DLD1 (cell line): ENCODE data around the gene FAM131A.

Experiments
- in situ Hi-C: cut with HindIII; loops from 2 replicates; pipeline ENCODE4 v1.10.0; 2017; ENCODE audit warnings: low sequenced_read_pairs

Gene FAM131A, protein sequence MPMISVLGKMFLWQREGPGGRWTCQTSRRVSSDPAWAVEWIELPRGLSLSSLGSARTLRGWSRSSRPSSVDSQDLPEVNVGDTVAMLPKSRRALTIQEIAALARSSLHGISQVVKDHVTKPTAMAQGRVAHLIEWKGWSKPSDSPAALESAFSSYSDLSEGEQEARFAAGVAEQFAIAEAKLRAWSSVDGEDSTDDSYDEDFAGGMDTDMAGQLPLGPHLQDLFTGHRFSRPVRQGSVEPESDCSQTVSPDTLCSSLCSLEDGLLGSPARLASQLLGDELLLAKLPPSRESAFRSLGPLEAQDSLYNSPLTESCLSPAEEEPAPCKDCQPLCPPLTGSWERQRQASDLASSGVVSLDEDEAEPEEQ

GRCh38 chr3:184337399-184337714 lies at the start of gene FAM131A:
Gene FAM131A (plus strand): TSS chr3:184337600. CDS start chr3:184337631, 31 bp downstream.
- in situ Hi-C loops = no loop called here

DNA sequence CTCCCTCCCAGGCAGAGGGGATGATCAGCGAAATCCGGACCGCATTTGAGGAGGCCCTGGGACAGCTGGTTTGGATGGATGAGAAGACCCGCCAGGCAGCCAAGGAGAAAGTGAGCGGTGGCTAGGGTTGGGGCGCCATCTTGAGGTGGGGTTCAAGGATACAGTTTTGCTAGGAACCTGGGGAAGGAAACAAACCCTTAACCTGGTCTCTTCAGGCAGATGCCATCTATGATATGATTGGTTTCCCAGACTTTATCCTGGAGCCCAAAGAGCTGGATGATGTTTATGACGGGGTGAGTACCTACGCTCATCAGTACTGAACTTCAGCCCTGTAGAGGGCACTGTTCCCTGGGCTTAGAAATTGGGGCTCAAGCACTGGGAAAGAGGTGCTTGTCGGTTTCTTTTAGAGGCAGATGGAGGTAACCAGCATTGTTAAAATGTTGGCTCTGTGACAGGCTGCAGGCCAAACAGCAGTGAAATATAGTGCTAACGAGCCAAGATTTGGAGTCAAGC lies 47.9 kb upstream of the FAM131A start:
- in situ Hi-C loops = no loop called here

DNA sequence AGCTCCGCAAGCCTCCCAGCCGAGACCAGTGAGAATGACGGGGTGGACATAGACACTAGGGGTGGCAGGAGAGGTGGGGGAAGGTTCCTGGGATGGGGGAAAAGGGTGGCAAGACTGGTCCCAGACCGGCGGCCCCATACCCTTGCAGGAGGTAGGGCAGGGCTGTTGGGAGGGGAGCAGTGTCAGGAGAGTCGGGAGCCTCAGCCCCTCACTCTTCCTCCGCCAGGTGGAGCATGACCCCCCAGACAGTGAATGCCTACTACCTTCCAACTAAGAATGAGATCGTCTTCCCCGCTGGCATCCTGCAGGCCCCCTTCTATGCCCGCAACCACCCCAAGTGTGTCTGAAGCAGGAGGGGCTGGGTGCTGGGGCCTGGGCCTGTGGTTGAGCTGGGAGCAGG lies 47.1 kb upstream of the FAM131A start:
- in situ Hi-C loops = no loop called here

DNA sequence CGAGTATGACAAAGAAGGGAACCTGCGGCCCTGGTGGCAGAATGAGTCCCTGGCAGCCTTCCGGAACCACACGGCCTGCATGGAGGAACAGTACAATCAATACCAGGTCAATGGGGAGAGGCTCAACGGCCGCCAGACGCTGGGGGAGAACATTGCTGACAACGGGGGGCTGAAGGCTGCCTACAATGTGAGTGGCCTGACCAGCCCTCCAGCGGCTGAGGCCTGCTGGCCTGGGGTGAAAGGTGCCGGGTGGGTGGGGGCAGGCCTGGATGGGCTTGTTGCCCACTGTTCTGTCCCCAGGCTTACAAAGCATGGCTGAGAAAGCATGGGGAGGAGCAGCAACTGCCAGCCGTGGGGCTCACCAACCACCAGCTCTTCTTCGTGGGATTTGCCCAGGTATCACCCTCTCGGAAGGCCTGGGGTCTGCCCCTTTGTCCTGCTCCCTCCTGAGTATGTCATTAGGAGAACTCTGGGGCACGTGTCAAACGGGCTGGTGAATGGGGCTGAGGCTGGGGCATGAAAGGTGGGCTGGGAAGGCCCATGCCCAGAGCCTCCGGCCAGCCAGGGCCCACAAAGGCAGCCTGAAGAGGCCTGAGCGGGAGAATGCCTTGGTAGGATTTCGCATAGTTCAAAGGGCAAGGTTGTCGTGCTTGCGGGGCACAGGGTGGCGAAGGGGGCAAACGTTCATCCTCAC lies 46.2 kb upstream of the FAM131A start:
- in situ Hi-C loops = no loop called here

GRCh38 chr3:184291738-184292445 lies 45.5 kb upstream of the FAM131A start:
- in situ Hi-C loops = no loop called here

DNA sequence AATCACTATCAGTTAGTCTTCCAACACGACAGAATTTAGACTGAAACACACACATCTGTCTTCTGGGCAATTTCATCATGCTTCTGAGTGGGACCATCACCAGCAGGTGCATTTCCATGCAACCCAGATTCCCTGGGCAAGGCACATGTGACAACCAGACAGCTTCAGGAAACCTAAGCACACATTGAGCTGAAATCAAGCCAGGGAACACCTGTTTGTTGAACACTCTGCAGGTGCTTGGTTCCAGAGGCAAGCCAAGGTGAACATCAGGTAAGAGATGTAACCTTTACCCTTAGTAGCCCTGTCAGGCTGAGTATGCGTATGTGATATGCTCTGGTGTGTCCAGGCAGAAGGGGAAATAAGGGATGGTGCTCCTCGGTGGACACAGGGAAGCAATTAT lies 41.6 kb upstream of the FAM131A start:
- in situ Hi-C loops = no loop called here

DNA sequence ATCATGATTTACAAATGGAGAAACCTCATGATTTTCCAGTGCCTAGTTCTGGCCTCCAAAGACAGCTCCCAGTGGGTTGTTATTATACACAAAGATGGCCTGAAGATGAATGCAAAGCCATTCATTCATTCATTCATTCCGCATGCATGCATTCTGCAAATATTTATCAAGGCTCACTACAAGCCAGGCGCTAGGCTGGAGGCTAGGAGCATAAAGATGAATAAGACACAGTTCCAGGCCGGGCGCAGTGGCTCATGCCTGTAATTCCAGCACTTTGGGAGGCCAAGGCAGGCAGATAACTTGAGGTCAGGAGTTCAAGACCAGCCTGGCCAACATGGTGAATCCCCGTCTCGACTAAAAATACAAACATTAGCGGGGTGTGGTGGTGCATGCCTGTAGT lies 40.8 kb upstream of the FAM131A start:
- in situ Hi-C loops = no loop called here

GRCh38 chr3:184298759-184299487 lies 38.5 kb upstream of the FAM131A start, which contains the start of gene PSMD2:
Gene PSMD2 (plus strand): TSS chr3:184299241. CDS start chr3:184299267, 26 bp downstream.
- in situ Hi-C loops = no loop called here

DNA sequence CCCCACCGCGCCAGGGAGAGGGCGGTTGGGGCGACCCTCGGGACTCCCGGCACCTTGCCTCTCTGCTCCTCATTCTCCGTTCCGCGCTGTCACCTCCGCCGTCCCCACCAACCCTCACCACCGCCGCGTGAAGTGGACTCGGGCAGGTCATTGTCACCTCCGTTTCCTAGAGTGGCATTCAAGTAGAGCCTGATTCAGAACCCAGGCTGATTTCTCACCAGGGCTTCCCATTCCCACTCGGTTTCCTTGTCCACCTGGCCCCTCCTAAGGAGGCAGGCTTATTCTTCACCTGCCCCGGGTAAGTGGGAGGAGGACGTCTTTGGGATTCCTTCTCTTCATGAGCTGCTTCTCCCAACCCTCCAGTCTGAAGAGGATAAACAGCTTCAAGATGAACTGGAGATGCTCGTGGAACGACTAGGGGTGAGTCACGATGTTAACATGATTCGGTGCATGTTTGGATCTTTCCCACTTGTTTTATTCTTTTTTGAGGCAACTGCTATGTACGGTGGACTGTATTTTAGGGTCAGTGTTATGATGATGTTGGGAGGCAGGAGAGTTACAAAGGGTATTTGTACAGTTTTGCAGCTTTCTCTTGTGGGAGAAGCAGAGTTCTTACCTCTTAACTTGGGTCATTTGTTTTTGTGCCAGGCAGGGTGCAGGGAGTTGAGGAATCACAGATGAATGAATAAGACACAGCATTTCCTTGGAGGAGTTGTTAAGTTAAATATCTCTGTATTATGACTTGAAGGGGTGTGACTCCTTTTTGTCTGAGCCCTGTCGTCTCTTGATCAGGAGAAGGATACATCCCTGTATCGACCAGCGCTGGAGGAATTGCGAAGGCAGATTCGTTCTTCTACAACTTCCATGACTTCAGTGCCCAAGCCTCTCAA lies 37.7 kb upstream of the FAM131A start:
- in situ Hi-C loops = no loop called here

DNA sequence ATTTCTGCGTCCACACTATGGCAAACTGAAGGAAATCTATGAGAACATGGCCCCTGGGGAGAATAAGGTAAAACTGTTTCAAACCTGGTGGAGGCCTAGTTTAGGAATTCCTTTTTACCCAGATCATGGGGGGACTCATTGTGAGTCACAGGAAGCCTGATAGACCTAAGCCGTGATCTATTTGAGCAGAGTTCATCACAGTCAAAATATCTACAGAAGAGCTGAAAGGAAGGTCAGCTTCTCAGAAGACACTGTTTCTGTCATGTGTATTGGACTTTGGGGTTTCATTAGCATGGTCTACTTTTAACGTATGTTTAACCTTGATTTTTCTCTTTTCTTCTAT lies 37.1 kb upstream of the FAM131A start:
- in situ Hi-C loops = no loop called here

DNA sequence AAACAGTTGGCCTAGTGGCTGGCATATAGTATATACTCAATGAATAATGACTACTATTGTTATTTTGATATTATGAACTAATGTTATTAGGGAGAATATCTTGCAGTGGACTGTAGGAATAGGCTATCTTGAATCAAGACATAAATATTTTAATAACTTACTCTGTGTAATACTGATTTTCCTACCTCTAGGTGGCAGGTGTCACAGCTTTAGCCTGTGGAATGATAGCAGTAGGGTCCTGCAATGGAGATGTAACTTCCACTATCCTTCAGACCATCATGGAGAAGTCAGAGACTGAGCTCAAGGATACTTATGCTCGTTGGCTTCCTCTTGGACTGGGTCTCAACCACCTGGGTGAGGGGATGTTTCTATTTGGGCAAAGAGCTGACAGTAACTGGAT lies 31.8 kb upstream of the FAM131A start:
- in situ Hi-C loops = no loop called here

- in situ Hi-C loops = no loop called here
Observed at GRCh38 chr3:184306341-184306972, 30.9 kb upstream of the FAM131A start.

GRCh38 chr3:184307915-184308314 lies 29.5 kb upstream of the FAM131A start:
- in situ Hi-C loops = no loop called here

- in situ Hi-C loops = no loop called here
Observed at GRCh38 chr3:184308744-184309143, 28.7 kb upstream of the FAM131A start.

GRCh38 chr3:184311633-184312032 lies 25.8 kb upstream of the FAM131A start:
- in situ Hi-C loops = no loop called here

DNA sequence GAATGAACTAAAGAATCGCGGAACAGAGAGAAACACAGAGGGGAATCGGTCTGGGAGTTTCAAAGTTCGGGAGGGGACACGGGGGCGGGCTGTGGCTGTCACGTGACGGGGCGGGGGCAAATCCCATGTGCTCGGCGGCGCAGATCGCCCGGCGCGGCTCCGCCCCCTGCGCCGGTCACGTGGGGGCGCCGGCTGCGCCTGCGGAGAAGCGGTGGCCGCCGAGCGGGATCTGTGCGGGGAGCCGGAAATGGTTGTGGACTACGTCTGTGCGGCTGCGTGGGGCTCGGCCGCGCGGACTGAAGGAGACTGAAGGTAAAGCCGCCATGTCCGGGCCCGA lies 23.1 kb upstream of the FAM131A start, which contains the start of gene EIF4G1:
EIF4G1 (plus strand) TSS at position 244 of the 337 bp plus-strand sequence. CDS start 1,191 bp downstream, outside the sequence.
- in situ Hi-C loops = no loop called here

DNA sequence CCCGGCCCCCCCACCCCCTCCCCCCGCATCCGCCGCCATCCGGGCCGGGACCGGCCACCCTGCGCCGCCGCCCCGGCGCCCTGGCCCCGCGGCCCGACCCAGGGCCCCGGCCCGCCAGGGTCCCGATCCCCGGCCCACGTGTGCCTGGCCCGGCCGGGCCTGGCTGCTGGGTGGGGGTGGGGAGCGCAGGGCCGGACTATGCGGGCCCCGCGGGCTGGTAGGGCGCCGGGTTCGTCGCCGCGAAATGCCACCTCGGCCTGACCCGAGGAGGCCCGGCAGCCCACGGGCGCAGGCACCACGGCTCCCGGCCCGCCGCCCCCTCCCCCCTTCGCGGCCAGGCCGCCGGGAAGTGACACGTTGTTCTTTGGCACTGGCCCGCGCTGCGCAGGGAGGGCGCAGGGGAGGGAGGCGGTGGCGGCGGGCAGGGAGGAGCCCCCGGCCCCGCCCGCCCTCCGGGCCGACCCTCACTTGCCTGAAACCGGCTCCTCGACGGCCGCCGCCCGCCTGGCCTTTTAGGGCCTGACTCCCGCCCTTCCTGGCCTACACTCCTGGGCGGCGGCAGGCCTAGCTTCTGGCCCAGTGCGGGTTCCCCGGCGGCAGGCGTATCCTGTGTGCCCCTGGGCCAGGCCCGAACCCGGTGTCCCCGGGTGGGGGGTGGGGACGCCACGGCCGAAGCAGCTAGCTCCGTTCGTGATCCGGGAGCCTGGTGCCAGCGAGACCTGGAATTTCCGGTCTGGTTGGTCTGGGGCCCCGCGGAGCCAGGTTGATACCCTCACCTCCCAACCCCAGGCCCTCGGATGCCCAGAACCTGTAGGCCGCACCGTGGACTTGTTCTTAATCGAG lies 22.5 kb upstream of the FAM131A start:
- in situ Hi-C loops = no loop called here

DNA sequence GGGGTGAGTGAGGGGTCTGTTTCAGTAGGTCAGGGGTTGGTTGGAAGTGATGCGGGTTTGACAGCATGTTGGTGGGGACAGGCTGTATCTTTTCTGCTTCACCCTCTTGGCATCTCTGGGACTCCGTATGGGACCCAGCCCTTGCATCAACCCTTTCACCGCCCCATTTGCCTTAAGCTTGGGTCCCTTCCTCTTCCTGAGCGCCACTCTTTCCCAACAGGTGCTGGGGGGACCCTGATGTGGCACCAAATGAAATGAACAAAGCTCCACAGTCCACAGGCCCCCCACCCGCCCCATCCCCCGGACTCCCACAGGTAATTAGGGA lies 21.9 kb upstream of the FAM131A start:
- in situ Hi-C loops = no loop called here
